ENCODE data around the gene DEAF1.

DEAF1 gene

GRCh38 chr11:721247-721740 is 26.3 kb upstream of the DEAF1 start:
- DNase-seq, result no peak

- no peak for DNase-seq
These were observed 25.7 kb upstream of the DEAF1 start for GRCh38 chr11:720642-721246.

DNA sequence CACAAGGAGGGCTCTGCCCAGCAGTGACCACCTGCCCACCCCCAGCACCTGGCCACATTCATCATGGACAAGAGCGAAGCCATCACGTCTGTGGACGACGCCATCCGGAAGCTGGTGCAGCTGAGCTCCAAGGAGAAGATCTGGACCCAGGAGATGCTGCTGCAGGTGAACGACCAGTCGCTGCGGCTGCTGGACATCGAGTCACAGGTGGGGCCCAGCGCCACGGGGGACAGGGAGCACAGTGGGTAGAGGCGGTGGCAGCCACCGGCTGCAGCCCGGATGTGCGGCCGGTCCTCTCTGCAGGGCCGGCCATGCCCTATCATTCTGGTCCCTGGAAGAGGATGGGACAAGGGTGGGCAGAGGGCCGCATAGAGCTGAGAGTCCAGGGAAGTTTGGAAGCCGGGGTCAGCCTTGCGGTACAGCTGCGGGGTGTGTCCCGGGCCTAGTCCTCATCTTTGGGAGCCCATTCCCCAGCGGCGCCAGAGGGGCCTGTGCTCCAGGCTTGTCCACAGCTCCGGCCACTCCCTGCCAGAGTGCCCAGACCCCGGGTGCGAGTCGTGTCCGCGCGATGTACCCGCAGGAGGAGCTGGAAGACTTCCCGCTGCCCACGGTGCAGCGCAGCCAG is 25.1 kb upstream of the DEAF1 start:
- DNase-seq, result no peak

- DNase-seq, result no peak
These were observed 24.4 kb upstream of the DEAF1 start for GRCh38 chr11:719214-720016.

GRCh38 chr11:714436-714835 is 19.4 kb upstream of the DEAF1 start:
- no peak for DNase-seq

DNA sequence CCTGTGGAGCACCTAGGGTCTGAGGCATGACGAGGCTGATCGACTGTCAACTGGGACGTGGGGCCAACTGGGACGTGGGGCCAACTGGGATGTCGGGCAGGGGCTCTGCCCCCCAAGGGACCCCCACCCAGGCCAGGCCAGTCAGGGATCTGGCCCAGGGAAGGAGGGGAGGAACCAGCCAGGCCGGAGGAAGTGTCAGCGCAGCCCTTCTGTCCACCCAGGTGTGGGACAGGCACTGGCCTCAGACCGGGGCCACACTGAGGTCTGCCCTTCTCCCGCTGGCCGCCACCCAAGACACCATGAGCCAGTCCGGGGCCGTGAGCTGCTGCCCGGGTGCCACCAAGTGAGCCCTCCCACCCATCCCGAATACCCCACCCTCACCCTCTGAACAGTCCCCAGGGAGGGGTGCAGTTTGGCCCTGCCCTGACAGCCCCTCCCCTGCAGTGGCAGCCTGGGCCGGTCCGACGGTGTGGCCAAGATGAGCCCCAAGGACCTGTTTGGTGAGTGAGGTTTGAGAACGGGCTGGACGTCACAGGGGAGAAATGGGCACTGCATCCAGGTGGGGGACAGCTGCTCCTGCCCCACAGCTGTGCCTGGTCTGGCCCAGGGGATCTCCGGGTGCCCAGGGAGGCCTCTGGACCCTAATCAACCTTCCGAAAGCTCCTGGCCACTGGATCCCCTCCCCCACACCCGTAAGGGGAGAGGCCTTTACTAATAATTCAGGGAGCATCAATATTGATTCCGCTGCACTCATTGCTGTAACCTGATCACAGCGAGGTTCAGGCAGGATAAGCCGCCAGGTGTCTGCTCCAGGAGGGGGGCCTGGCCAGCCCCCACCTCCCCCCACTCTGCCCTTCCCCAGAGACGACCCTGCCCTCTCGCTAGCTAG is 14.3 kb upstream of the DEAF1 start:
- DNase-seq, result no peak

GRCh38 chr11:708511-708910 is 13.5 kb upstream of the DEAF1 start:
- no peak for DNase-seq

DNA sequence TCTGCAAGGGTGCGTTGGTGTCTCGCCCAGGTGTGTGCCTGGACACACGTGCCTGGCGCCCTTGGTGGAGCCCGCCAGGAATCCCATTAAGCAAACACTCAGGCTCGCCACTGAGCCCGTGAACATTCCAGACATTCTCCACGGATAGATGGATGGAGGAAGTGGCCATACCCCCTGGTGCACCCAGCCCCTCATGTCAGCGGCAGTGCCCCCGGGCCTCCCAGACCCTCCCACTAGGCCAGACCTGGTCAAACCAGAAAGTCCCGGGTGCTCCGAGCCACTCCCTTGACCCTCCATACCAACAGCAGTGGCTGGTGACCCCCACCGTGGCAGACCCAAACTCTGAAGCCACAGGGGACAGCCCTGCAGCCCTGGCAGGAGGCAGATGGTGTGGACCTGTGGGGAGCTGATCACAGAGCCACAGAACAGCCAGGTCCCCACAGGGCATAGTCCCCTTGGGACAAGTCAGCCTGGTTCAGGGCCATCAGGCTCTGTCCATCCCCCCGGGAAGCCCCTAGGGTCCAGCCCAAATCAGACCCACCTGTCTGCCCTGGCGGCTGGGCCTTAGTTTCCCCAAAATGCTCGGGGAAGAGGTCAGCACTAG is 12.9 kb upstream of the DEAF1 start:
- DNase-seq, result no peak

GRCh38 chr11:706957-707816 is 12.2 kb upstream of the DEAF1 start:
- DNase-seq, result no peak

GRCh38 chr11:706439-706956 is 11.5 kb upstream of the DEAF1 start:
- DNase-seq, result no peak

DNA sequence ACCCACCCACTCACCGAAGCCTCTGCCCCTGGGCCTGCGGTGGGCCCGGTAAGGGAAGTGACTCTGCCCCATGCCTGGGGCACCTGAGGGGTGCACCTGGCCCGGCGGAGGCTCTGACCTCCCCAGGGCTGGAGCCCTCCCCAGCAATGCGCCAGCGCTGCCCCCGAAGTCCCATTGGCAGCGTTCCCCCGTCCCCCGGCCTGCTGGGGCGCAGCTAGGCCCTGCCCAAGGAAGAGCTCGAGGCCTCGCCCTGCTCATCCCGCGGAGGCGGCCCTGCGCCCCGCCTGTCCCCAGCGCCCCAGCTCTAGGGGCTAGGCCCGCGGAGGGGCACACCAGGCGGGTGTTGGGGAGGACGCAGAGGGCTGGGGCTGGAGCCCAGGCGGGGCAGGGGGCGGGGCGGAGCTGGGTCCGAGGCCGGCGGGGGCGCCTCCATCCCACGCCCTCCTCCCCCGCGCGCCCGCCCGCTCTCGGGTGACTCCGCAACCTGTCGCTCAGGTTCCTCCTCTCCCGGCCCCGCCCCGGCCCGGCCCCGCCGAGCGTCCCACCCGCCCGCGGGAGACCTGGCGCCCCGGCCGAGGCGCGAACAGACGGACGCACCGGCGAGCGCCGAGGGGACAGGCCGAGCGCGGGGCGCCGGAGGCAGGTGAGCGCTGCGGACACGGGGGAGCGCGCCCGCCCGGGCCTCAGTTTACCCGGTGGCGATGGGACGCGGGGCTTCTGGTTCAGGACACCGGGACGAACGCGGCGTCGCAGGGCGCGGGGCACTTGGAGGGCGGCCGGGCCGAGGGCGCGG is 10.8 kb upstream of the DEAF1 start, which contains the start of gene EPS8L2:
EPS8L2 (plus strand) TSS at position 586 of the 793 bp plus-strand sequence. CDS start 3,177 bp downstream, outside the sequence.
- DNase-seq, result no peak

DNA sequence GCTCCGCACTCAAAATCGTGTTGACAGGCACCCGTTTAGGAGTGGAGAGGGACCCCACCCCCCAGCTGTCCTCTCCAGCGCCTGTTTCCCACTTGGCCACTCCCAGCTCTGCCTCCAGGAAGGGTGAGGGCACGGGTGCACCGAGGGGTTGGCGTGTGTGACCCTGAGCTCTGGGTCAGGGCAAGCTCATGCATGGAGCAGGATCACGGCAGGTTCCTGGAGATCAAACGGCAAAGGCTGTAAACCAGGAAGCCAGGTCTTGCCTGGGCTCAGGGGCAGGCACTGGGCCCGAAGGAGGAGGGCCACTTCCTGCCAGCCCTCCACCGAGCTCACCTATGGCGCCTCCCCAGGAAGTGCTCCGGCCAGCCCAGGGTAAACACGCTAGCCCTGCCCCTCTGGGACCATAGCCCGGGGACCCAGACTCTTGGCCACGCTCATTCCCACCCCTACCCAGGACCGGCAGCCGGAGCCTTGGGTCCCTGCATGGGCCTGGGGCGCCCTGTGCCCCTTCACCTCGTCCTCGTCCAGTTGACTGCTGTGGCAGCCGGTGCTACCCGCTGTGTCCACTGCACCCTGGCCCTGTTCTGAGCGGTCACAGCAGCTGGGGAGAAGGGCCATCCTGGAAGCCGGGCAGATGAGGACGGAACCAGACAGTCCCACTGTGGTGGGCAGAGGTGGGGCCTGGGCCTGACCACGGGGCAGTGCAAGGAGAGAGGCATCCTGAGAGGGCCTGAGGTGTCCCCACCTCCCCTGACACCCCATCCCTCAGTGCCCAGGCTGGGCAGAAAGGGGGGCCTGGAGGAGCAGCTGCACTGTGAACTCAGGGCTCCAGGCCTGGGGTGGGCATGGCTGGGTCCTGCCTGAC is 10.0 kb upstream of the DEAF1 start:
- DNase-seq, result no peak

- no peak for DNase-seq
These were observed 9.2 kb upstream of the DEAF1 start for GRCh38 chr11:704228-704674.

DNA sequence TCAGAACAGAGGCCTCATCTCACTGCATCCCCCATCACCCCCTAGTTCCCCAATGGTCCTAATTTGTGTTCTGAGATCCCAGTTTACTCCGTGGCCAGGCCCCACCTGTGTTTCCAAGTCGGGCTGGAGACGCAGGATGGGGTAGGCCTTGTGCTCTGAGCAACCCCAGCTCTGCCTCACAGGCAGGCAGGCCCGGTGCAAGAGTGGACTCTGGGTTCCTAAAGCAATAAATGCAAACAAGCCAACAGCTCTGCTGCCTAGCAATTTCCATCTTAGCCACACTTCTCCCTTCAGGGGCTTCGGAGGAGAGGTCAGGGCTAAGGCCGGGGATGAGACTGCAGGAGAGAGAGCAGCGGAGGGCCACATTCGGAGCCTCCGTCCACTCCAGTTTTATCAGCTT is 8.5 kb upstream of the DEAF1 start:
- no peak for DNase-seq

DNA sequence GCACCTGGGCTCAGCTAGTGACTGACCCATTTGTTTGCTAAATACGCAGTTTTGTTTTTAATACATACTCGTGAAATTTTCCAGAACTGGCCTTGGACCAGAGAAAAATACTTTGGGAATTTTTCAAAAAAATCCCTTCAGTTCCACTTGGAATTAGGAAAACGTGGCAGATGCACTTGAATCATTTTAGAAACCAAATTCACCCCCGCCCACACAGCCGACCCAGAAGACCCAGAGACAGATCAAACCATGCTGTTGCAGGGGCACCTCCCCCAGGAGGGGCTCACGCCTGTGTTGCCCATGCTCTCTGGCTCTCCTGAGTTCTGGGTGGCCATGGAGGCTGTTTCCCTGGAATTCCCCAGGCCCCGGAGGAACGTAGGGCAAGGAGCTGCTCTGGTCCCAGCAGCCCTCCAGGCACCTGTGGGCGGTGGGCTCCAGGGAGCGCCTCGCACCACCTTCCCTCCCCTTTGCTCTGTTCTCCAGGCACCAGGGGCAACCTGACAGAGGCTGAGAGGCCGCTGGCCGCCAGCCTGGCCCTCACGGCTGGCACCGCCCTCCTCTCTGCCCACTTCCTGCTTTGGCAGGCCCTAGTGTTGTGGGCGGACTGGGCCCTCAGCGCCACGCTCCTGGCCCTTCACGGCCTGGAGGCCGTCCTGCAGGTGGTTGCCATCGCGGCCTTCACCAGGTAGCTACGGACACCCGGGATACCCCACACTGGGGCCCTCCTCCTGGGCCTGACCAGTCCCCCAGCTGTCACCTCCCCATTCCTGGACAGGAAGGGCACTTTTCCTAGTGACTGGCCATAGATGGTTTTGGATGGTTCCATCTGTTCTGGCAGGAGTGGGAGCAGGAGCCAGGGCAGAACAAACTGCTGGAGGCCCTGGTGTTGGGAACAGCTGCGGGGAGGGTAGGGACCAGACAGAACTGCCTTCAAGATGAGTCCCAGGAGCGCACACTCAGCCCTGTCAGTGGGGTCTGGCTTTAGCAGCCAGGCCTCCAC is 7.7 kb upstream of the DEAF1 start:
- DNase-seq, result no peak

DNA sequence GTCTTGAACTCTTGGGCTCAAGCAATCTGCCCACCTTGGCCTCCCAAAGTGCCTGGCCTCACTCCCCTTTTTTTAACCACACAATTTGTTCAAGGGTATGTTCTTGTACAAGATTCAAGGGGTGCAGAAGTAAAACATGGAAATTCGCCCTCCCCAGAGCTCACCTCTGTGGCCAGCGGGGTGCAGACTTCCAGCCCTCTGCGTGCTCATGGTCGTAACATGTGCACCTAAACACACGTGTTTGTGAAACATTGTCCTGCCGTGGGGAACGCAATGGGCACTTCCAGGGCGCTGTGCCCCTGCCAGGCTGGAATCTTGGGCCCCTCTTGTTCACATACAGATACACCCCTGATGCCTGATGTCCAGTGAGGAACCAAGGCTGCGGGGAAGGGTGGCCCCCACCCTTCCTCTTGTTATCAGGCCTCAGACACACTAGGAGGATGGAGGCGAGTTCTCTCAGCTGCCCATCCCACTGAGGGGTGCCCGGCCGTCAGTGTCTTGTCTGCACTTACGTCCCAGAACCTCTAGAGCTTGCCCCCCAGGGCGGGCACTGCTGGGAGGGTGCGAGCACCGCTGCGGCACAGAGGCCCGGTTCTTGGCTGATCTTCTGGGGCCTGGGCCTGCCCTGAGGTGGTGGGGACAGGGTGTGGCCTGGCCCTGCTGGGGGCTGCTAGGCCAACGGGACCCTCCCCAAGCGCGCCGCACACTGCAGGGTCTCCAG is 6.9 kb upstream of the DEAF1 start:
- no peak for DNase-seq

GRCh38 chr11:699753-700152 is 4.7 kb upstream of the DEAF1 start:
- DNase-seq, result no peak
